Smooth muscle cell (in vitro differentiated cells): ENCODE results near the gene DCST2. TPM values are rescaled to one million over a fixed set of nuclear protein-coding genes. Genes with fewer than 3 reads are reported as not detected.
A peak's percentile ranks its signal among the peaks of the same experiment; 100 is the strongest.
"Not testable (repeated sequence)": the region's sequence is repeated elsewhere in the genome, so short reads cannot be mapped to it uniquely, and the experiment has no call there.

Source experiments
- DNase-seq: peaks from one replicate; lab custom pipeline; 2025; ENCODE audit not compliant: unreplicated experiment; lab: John Stamatoyannopoulos, UW
- H2AFZ ChIP-seq: fragments of 200-600 bp; sonication (generic); 2 replicates; pipeline ENCODE4 v1.6.0; 2016; ENCODE audit warnings: antibody characterized with exemption, low read depth, mild to moderate bottlenecking
- H3F3A ChIP-seq: fragments of 200-600 bp; sonication (generic); 2 replicates; pipeline ENCODE4 v1.6.0; 2017; ENCODE audit warnings: antibody characterized with exemption, low read depth
- H3K27ac ChIP-seq: fragments of 200-600 bp; sonication (generic); 2 replicates; pipeline ENCODE4 v1.5.1; 2016; ENCODE audit warnings: low read depth, mild to moderate bottlenecking
- H3K27me3 ChIP-seq: fragments of 200-600 bp; sonication (generic); 2 replicates; pipeline ENCODE4 v1.6.1; 2016; ENCODE audit warnings: low read depth, mild to moderate bottlenecking
- H3K36me3 ChIP-seq: fragments of 200-600 bp; sonication (generic); 2 replicates; pipeline ENCODE4 v1.5.1; 2016; ENCODE audit warnings: low read depth
- H3K4me1 ChIP-seq: fragments of 200-600 bp; sonication (generic); 2 replicates; pipeline ENCODE4 v1.5.1; 2016; ENCODE audit warnings: low read depth
- H3K4me2 ChIP-seq: fragments of 200-600 bp; sonication (generic); 2 replicates; pipeline ENCODE4 v1.6.0; 2016; ENCODE audit warnings: mild to moderate bottlenecking
- H3K4me3 ChIP-seq: fragments of 200-600 bp; sonication (generic); 2 replicates; pipeline ENCODE4 v1.5.1; 2016; ENCODE audit warnings: mild to moderate bottlenecking
- H3K79me2 ChIP-seq: fragments of 200-600 bp; sonication (generic); 2 replicates; pipeline ENCODE4 v1.6.0; 2016; ENCODE audit warnings: low read depth, mild to moderate bottlenecking
- H3K9ac ChIP-seq: fragments of 200-600 bp; sonication (generic); 2 replicates; pipeline ENCODE4 v1.6.0; 2016; ENCODE audit warnings: low read depth
- H3K9me3 ChIP-seq: fragments of 200-600 bp; sonication (generic); replicated peaks from 2 replicates; pipeline ENCODE4 v1.5.1; 2016; ENCODE audit warnings: low read depth
- H4K20me1 ChIP-seq: fragments of 200-600 bp; sonication (generic); 2 replicates; pipeline ENCODE4 v1.6.0; 2016; ENCODE audit warnings: low read depth
- WGBS: methylation state at CpG from one replicate; pipeline ENCODE4 v1.1.7; 2016; ENCODE audit warnings: low lambda C conversion rate; 5-methylcytosine and 5-hydroxymethylcytosine counted together
- polyA plus RNA-seq: library from polyadenylated mRNA; unstranded; fragments of >200 nt; fragmentation: Nextera tagmentation; extraction: Ambion mirVana; gene quantifications from 2 replicates; pipeline ENCODE4 v1.2.1, GENCODE V29; 2016
- total RNA-seq: library from RNA; depleted of rRNA; stranded (reverse); fragments of >200 nt; gene quantifications from 2 replicates; pipeline ENCODE4 v1.2.3, GENCODE V29; 2014
- TF ChIP-seq, protein P1 (sequence below): fragments of 200-600 bp; sonication (generic); IDR thresholded peaks from 2 replicates; pipeline ENCODE4 v1.5.1; 2017; ENCODE audit warnings: borderline replicate concordance, mild to moderate bottlenecking, antibody characterized with exemption; ENCODE audit not compliant: insufficient read depth, poor library complexity, severe bottlenecking

DCST2 gene
- total and polyA plus RNA-seq, 2 experiments from 2014 or later, result 1.3 TPM; not detected in 1

DNA sequence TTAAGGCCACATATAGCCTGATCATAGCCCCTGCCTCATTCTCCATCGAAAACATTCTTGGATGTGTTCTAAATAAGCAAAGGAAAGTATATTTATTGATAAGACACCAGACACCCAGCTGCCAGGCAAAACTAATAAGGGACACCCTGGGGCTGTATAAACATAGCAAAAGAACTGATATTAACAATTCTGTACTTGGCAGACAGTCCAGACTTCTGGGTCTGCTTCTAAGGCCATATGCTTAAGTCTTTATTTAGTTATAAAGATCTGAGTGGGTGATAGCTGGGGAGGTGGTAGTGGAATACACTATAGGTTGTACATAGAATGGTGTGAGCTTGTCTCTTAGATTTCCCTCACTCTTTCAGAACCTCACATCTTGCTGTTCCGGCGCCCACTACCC is 55.2 kb downstream of the DCST2 start:
- Histone ChIP-seq H3K9me3 (no peaks in the 10 kb centered on the region), H3K4me2 (no peak overlapping the region), H3K9ac (no peak overlapping the region), H3K27ac (no peak overlapping the region), H3K27me3 (no peaks in the 10 kb centered on the region), H3K79me2 (peaks cover 35% of the 10 kb centered on the region), H3K4me1 (peaks cover 14% of the 10 kb centered on the region), H2AFZ (no peak overlapping the region), H3K4me3 (no peak overlapping the region), H3F3A (peaks cover 12% of the 10 kb centered on the region), H3K36me3 (no peaks in the 10 kb centered on the region), H4K20me1 (no peaks in the 10 kb centered on the region)
- WGBS, result 94% methylated on average over 3 of the region's 3 CpGs
- no peak for DNase-seq
- TF ChIP-seq, protein P1, sequence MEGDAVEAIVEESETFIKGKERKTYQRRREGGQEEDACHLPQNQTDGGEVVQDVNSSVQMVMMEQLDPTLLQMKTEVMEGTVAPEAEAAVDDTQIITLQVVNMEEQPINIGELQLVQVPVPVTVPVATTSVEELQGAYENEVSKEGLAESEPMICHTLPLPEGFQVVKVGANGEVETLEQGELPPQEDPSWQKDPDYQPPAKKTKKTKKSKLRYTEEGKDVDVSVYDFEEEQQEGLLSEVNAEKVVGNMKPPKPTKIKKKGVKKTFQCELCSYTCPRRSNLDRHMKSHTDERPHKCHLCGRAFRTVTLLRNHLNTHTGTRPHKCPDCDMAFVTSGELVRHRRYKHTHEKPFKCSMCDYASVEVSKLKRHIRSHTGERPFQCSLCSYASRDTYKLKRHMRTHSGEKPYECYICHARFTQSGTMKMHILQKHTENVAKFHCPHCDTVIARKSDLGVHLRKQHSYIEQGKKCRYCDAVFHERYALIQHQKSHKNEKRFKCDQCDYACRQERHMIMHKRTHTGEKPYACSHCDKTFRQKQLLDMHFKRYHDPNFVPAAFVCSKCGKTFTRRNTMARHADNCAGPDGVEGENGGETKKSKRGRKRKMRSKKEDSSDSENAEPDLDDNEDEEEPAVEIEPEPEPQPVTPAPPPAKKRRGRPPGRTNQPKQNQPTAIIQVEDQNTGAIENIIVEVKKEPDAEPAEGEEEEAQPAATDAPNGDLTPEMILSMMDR, result no peak

- Histone ChIP-seq H3K79me2 (peaks cover 33% of the 10 kb centered on the region), H3F3A (peaks cover 16% of the 10 kb centered on the region), H3K4me1 (peaks cover 20% of the 10 kb centered on the region)
- H4K20me1 ChIP-seq, H3K9me3 ChIP-seq, H3K27ac ChIP-seq, H3K27me3 ChIP-seq, H3K9ac ChIP-seq, H3K4me3 ChIP-seq, DNase-seq, H3K36me3 ChIP-seq, H3K4me2 ChIP-seq, H2AFZ ChIP-seq: not testable (repeated sequence)
- 90% methylated on average over 3 of the region's 3 CpGs for WGBS
These were observed 55.8 kb downstream of the DCST2 start for GRCh38 chr1:154977762-154978161.

DNA sequence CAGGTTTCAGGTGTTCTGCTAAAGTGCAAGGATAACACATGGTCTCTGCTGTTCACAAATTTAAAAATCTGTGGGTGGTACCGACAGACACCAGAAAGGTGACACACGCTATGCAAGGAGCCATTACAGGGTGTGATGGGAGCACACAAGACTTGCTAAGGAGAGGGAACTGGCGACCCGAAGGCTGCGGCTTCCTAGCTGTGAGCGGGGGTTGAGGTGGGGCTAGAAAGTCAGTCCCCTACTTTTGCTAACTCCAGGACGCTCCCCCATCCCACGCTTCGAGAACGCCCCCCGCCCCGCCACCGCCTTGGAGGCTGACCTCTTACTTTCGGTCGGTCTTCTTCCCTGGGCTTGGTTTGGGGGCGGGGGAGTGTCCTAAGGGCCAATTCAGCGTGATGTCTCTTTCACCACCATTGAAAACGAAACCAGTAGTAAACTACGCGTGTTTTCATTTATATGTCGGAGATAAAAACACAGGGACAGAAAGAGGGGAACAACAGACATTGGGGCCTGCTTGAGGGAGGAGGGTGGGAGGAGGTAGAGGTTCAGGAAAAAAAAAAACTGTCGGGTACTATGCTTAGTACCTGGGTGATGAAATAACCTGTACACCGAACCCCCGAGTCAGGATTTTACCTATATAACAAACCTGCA is 58.0 kb downstream of the DCST2 start:
- 2% methylated on average over 23 of the region's 24 CpGs for WGBS
- H4K20me1 ChIP-seq, result no peaks in the 10 kb centered on the region
- H3K27me3 ChIP-seq, result no peaks in the 10 kb centered on the region
- H3K4me3 ChIP-seq, result peak overlapping the region; percentile 55
- H3K79me2 ChIP-seq, result peaks cover 29% of the 10 kb centered on the region
- H2AFZ ChIP-seq, result peak overlapping the region; percentile 52
- H3K9me3 ChIP-seq, result no peaks in the 10 kb centered on the region
- H3K27ac ChIP-seq, result peak overlapping the region; percentile 98
- TF ChIP-seq, protein P1, result no peak
- peaks cover 35% of the 10 kb centered on the region for H3K4me1 ChIP-seq
- DNase-seq, result peak; percentile 22
- peaks cover 33% of the 10 kb centered on the region for H3F3A ChIP-seq
- peak overlapping the region; percentile 90 for H3K4me2 ChIP-seq
- peak overlapping the region; percentile 77 for H3K9ac ChIP-seq
- no peaks in the 10 kb centered on the region for H3K36me3 ChIP-seq

- Histone ChIP-seq H3K9me3 (no peaks in the 10 kb centered on the region), H3K4me1 (peaks cover 40% of the 10 kb centered on the region), H3K27me3 (no peaks in the 10 kb centered on the region), H3K36me3 (no peaks in the 10 kb centered on the region), H2AFZ (peak overlapping the region; percentile 52), H3K9ac (peak overlapping the region; percentile 77), H3K4me2 (peak overlapping the region; percentile 90), H3K4me3 (peak overlapping the region; percentile 55), H3F3A (peaks cover 33% of the 10 kb centered on the region), H3K27ac (peak overlapping the region; percentile 98), H4K20me1 (no peaks in the 10 kb centered on the region), H3K79me2 (peaks cover 35% of the 10 kb centered on the region)
- under 1% methylated on average over 30 of the region's 30 CpGs for WGBS
- TF ChIP-seq, protein P1, result no peak
- DNase-seq, result peak; percentile 99
These were observed 58.7 kb downstream of the DCST2 start for GRCh38 chr1:154974808-154975408.
